ENCODE measurements around the gene ALPK3. TPM values are rescaled to one million over a fixed set of nuclear protein-coding genes. Genes with fewer than 3 reads are reported as not detected.

Gene ALPK3
- total and polyA plus RNA-seq, 2 experiments from 2014 or later, result 3.7 to 29.7 TPM

DNA sequence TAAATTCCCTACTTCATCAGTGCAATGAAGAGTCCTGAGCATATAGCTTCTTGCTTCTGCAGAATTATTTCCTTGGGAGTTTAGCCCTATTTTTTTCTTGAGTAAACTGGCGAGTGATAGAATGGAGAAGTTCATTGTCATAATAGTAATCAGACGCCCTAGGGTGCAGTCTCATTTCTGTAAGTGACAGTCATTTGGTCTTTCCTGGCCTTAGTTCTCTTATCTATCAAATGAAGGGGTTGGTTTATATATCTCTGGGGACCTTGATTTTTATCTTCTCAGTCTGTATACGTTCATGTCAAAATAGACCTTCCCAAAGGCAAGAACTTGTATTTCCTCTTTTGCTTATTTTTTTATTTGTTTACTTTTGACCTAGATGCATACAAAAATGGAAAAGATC lies 9.9 kb upstream of the ALPK3 start:
- no peaks in the 10 kb centered on the region for H3K4me1 Mint-ChIP-seq
- no peak overlapping the region for H2AFZ ChIP-seq
- no peak overlapping the region for H3K4me3 ChIP-seq
- H3K4me3 Mint-ChIP-seq, result no peak overlapping the region
- H3K27me3 Mint-ChIP-seq (ENCODE audit: insufficient read depth, low read depth, poor library complexity), result peaks cover 3% of the 10 kb centered on the region
- ATAC-seq (no peak), DNase-seq (ENCODE audit: low spot score) (no peak)
- H3K27ac ChIP-seq (ENCODE audit: low read depth), result no peak overlapping the region
- H4K20me1 ChIP-seq (replicated peaks; ENCODE audit: insufficient read depth), result no peaks in the 10 kb centered on the region
- H3K4me2 ChIP-seq, result no peak overlapping the region
- H3K27me3 ChIP-seq (ENCODE audit: insufficient read depth), result no peaks in the 10 kb centered on the region
- peaks cover 14% of the 10 kb centered on the region; the same call in 2 of the 3 replicates for H3K36me3 Mint-ChIP-seq (ENCODE audit: low read depth)
- H3K27ac Mint-ChIP-seq, result no peak overlapping the region
- H3K4me1 ChIP-seq (ENCODE audit: insufficient read depth), result no peaks in the 10 kb centered on the region
- H3K9me2 ChIP-seq (ENCODE audit: insufficient read depth), result 0 out of 2 replicates have a peak, but pooled peaks cover under 1% of the 10 kb centered on the region
- no peaks in the 10 kb centered on the region; the same call in 1 of the 2 replicates for H3K36me3 ChIP-seq (ENCODE audit: insufficient read depth)
- no peaks in the 10 kb centered on the region for H3F3A ChIP-seq (replicated peaks; ENCODE audit: low read depth)
- TF ChIP-seq STAT1 (IDR thresholded peaks at IDR 0.05; ENCODE audit: unreplicated experiment) (no peak), CREB1 (CRISPR knock-in tag; IDR thresholded peaks at IDR 0.05; ENCODE audit: low read depth) (no peak), NANOG (IDR thresholded peaks at IDR 0.05; ENCODE audit: borderline replicate concordance) (no peak), ZNF331 (CRISPR knock-in tag; IDR thresholded peaks at IDR 0.05; ENCODE audit: low read depth) (no peak), JUNB (IDR thresholded peaks at IDR 0.05; ENCODE audit: unreplicated experiment) (no peak), EZH2 (IDR thresholded peaks at IDR 0.05; ENCODE audit: low read depth, unreplicated experiment) (no peak), ZNF114 (CRISPR knock-in tag; IDR thresholded peaks at IDR 0.05) (no peak), EZH2phosphoT487 (IDR thresholded peaks at IDR 0.05; ENCODE audit: unreplicated experiment) (no peak), POLR2AphosphoS5 (IDR thresholded peaks at IDR 0.05; ENCODE audit: low read depth) (no peak)
- TF ChIP-seq, protein P1, sequence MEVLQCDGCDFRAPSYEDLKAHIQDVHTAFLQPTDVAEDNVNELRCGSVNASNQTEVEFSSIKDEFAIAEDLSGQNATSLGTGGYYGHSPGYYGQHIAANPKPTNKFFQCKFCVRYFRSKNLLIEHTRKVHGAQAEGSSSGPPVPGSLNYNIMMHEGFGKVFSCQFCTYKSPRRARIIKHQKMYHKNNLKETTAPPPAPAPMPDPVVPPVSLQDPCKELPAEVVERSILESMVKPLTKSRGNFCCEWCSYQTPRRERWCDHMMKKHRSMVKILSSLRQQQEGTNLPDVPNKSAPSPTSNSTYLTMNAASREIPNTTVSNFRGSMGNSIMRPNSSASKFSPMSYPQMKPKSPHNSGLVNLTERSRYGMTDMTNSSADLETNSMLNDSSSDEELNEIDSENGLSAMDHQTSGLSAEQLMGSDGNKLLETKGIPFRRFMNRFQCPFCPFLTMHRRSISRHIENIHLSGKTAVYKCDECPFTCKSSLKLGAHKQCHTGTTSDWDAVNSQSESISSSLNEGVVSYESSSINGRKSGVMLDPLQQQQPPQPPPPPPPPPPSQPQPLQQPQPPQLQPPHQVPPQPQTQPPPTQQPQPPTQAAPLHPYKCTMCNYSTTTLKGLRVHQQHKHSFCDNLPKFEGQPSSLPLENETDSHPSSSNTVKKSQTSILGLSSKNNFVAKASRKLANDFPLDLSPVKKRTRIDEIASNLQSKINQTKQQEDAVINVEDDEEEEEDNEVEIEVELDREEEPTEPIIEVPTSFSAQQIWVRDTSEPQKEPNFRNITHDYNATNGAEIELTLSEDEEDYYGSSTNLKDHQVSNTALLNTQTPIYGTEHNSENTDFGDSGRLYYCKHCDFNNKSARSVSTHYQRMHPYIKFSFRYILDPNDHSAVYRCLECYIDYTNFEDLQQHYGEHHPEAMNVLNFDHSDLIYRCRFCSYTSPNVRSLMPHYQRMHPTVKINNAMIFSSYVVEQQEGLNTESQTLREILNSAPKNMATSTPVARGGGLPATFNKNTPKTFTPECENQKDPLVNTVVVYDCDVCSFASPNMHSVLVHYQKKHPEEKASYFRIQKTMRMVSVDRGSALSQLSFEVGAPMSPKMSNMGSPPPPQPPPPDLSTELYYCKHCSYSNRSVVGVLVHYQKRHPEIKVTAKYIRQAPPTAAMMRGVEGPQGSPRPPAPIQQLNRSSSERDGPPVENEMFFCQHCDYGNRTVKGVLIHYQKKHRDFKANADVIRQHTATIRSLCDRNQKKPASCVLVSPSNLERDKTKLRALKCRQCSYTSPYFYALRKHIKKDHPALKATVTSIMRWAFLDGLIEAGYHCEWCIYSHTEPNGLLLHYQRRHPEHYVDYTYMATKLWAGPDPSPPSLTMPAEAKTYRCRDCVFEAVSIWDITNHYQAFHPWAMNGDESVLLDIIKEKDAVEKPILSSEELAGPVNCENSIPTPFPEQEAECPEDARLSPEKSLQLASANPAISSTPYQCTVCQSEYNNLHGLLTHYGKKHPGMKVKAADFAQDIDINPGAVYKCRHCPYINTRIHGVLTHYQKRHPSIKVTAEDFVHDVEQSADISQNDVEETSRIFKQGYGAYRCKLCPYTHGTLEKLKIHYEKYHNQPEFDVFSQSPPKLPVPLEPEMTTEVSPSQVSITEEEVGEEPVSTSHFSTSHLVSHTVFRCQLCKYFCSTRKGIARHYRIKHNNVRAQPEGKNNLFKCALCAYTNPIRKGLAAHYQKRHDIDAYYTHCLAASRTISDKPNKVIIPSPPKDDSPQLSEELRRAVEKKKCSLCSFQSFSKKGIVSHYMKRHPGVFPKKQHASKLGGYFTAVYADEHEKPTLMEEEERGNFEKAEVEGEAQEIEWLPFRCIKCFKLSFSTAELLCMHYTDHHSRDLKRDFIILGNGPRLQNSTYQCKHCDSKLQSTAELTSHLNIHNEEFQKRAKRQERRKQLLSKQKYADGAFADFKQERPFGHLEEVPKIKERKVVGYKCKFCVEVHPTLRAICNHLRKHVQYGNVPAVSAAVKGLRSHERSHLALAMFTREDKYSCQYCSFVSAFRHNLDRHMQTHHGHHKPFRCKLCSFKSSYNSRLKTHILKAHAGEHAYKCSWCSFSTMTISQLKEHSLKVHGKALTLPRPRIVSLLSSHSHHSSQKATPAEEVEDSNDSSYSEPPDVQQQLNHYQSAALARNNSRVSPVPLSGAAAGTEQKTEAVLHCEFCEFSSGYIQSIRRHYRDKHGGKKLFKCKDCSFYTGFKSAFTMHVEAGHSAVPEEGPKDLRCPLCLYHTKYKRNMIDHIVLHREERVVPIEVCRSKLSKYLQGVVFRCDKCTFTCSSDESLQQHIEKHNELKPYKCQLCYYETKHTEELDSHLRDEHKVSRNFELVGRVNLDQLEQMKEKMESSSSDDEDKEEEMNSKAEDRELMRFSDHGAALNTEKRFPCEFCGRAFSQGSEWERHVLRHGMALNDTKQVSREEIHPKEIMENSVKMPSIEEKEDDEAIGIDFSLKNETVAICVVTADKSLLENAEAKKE (CRISPR knock-in tag; IDR thresholded peaks at IDR 0.05), result no peak
- TF ChIP-seq, protein P2, sequence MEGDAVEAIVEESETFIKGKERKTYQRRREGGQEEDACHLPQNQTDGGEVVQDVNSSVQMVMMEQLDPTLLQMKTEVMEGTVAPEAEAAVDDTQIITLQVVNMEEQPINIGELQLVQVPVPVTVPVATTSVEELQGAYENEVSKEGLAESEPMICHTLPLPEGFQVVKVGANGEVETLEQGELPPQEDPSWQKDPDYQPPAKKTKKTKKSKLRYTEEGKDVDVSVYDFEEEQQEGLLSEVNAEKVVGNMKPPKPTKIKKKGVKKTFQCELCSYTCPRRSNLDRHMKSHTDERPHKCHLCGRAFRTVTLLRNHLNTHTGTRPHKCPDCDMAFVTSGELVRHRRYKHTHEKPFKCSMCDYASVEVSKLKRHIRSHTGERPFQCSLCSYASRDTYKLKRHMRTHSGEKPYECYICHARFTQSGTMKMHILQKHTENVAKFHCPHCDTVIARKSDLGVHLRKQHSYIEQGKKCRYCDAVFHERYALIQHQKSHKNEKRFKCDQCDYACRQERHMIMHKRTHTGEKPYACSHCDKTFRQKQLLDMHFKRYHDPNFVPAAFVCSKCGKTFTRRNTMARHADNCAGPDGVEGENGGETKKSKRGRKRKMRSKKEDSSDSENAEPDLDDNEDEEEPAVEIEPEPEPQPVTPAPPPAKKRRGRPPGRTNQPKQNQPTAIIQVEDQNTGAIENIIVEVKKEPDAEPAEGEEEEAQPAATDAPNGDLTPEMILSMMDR (conservative IDR thresholded peaks at IDR 0.05; ENCODE audit: low read depth in 2 of 2), result no peak
- TF ChIP-seq, protein P3, sequence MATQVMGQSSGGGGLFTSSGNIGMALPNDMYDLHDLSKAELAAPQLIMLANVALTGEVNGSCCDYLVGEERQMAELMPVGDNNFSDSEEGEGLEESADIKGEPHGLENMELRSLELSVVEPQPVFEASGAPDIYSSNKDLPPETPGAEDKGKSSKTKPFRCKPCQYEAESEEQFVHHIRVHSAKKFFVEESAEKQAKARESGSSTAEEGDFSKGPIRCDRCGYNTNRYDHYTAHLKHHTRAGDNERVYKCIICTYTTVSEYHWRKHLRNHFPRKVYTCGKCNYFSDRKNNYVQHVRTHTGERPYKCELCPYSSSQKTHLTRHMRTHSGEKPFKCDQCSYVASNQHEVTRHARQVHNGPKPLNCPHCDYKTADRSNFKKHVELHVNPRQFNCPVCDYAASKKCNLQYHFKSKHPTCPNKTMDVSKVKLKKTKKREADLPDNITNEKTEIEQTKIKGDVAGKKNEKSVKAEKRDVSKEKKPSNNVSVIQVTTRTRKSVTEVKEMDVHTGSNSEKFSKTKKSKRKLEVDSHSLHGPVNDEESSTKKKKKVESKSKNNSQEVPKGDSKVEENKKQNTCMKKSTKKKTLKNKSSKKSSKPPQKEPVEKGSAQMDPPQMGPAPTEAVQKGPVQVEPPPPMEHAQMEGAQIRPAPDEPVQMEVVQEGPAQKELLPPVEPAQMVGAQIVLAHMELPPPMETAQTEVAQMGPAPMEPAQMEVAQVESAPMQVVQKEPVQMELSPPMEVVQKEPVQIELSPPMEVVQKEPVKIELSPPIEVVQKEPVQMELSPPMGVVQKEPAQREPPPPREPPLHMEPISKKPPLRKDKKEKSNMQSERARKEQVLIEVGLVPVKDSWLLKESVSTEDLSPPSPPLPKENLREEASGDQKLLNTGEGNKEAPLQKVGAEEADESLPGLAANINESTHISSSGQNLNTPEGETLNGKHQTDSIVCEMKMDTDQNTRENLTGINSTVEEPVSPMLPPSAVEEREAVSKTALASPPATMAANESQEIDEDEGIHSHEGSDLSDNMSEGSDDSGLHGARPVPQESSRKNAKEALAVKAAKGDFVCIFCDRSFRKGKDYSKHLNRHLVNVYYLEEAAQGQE (IDR thresholded peaks at IDR 0.05; ENCODE audit: unreplicated experiment), result no peak
- TF ChIP-seq, protein P4, sequence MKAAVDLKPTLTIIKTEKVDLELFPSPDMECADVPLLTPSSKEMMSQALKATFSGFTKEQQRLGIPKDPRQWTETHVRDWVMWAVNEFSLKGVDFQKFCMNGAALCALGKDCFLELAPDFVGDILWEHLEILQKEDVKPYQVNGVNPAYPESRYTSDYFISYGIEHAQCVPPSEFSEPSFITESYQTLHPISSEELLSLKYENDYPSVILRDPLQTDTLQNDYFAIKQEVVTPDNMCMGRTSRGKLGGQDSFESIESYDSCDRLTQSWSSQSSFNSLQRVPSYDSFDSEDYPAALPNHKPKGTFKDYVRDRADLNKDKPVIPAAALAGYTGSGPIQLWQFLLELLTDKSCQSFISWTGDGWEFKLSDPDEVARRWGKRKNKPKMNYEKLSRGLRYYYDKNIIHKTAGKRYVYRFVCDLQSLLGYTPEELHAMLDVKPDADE (IDR thresholded peaks at IDR 0.05), result no peak
- no peaks in the 10 kb centered on the region for H3K79me2 ChIP-seq (replicated peaks; ENCODE audit: insufficient read depth)
- no peaks in the 10 kb centered on the region for H3K9me3 Mint-ChIP-seq

Data from GM23338 (cell line).